HEK293T (cell line): ENCODE results near the gene RPS29.

ENCODE experiments used
- CTCF ChIA-PET: fragments of 350-600 bp; formaldehyde crosslinking; extraction: SDS; loops from one replicate; lab custom pipeline; 2021; ENCODE audit warnings: antibody characterized with exemption, inconsistent platforms; lab: Yijun Ruan, JAX
- POLR2A ChIA-PET: fragments of 350-600 bp; formaldehyde crosslinking; extraction: SDS; loops from one replicate; lab custom pipeline; 2020; ENCODE audit warnings: antibody characterized with exemption, inconsistent platforms; lab: Yijun Ruan, JAX
- DNase-seq: peaks from one replicate; pipeline ENCODE4 v3.0.0; 2012; ENCODE audit warnings: mixed read lengths; ENCODE audit errors: extremely low spot score
- BHLHE40 ChIP-seq: fragments of 450-650 bp; IDR thresholded peaks from 2 replicates; pipeline ENCODE4 v1.6.1; 2016; ENCODE audit warnings: mild to moderate bottlenecking, moderate library complexity, borderline replicate concordance
- CTBP1 ChIP-seq: fragments of 450-650 bp; IDR thresholded peaks from 2 replicates; pipeline ENCODE4 v1.6.1; 2016; ENCODE audit warnings: borderline replicate concordance
- FOXA1 ChIP-seq: fragments of 450-650 bp; IDR thresholded peaks from 2 replicates; pipeline ENCODE4 v1.6.1; 2016; ENCODE audit warnings: mild to moderate bottlenecking
- FOXM1 ChIP-seq: fragments of 450-650 bp; IDR thresholded peaks from 2 replicates; pipeline ENCODE4 v1.6.1; 2017; ENCODE audit warnings: mild to moderate bottlenecking, borderline replicate concordance
- HDGF ChIP-seq: fragments of 450-650 bp; IDR thresholded peaks from 2 replicates; pipeline ENCODE4 v1.6.1; 2017; ENCODE audit warnings: antibody characterized with exemption, borderline replicate concordance
- NFRKB ChIP-seq: fragments of 450-650 bp; IDR thresholded peaks from 2 replicates; pipeline ENCODE4 v1.6.1; 2016; ENCODE audit warnings: mild to moderate bottlenecking, moderate library complexity
- SUZ12 ChIP-seq: fragments of 450-650 bp; IDR thresholded peaks from 2 replicates; pipeline ENCODE4 v1.6.1; 2016; ENCODE audit warnings: mild to moderate bottlenecking
- TARDBP ChIP-seq: fragments of 450-650 bp; IDR thresholded peaks from 2 replicates; pipeline ENCODE4 v1.6.1; 2016

The RPS29 gene

DNA sequence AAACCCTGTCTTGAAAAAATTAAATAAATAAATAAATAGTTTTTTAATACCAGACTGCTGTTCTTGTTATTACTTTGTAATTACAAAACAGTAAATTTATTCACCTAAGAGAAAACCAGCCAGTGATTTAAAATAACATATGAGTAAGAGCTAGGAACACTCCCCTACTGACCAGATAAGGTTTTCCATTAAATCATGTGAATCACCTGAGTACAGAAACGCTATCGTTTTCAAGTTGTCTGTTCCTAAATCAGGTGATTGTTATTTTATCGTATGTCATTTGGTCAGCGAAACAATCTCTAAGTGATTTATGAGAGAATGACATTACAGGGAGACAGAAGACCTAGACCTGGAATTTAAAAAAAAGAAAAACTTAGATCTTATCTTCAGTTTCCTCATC, 47.3 kb downstream of the RPS29 start:
- POLR2A ChIA-PET = interaction anchor here (2.3 kb wide), 1 partner anchor 48 kb away, joined by 7 read pairs; the partner anchor contains the start of gene RPS29
- no peak for DNase-seq
- CTCF ChIA-PET = no interaction called here
- TF ChIP-seq HDGF (no peak), FOXA1 (no peak), FOXM1 (no peak), TARDBP (no peak), SUZ12 (no peak), CTBP1 (no peak), NFRKB (no peak), BHLHE40 (no peak)
